HuH-7 (cell line): Measurements from ENCODE around the gene IL22RA1.
A peak's percentile ranks its signal among the peaks of the same experiment; 100 is the strongest.

ENCODE experiments used
- DNase-seq: peaks from one replicate; pipeline ENCODE4 v3.0.0; 2011; ENCODE audit warnings: low spot score

The IL22RA1 gene

GRCh38 chr1:24097663-24098062, 45.3 kb downstream of the IL22RA1 start:
- DNase-seq, result no peak

DNA sequence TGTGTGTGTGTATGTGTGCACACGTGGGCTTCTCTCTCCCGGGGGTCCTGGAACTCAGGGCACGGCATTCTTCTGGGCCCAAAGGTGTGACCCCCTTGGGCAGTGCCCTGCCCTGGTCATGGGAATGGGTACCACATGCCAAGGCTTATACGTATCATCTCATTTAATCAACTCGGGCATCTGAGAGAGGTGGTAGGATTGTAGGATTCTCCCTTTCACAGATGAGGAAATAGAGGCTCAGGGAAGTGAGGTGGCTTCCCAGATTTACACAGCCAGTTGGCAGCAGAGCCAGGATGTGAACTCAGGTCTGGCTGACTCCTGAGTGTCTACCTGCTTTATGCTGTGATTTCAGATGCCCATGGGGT, 46.2 kb downstream of the IL22RA1 start:
- DNase-seq, result no peak

GRCh38 chr1:24096009-24096738, 46.8 kb downstream of the IL22RA1 start:
- no peak for DNase-seq

GRCh38 chr1:24095140-24095859, 47.6 kb downstream of the IL22RA1 start:
- no peak for DNase-seq

DNA sequence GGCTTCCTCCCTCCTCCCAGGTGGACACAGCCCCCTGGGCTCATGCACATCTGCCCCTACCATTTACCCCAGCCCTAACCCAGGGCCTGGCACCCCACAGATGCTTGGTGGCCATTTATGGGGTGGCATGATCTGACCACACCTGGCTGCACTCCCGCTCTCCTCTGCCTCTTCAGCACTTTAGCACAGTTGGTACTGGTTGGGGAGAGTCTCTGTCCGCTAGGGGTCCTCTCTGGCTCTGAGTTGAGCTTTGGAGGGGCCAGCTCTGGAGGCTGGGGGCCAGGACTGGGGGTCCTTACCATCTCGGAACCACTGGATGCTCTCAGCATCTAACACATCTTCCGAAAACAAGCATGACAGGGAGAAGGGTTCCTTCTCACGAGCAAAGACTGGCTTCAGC, 48.4 kb downstream of the IL22RA1 start:
- peak; percentile 37 for DNase-seq

GRCh38 chr1:24093732-24094131, 49.2 kb downstream of the IL22RA1 start:
- DNase-seq, result no peak

- no peak for DNase-seq
These were observed 50.0 kb downstream of the IL22RA1 start for GRCh38 chr1:24092979-24093378.

GRCh38 chr1:24091971-24092482, 50.9 kb downstream of the IL22RA1 start:
- no peak for DNase-seq

DNA sequence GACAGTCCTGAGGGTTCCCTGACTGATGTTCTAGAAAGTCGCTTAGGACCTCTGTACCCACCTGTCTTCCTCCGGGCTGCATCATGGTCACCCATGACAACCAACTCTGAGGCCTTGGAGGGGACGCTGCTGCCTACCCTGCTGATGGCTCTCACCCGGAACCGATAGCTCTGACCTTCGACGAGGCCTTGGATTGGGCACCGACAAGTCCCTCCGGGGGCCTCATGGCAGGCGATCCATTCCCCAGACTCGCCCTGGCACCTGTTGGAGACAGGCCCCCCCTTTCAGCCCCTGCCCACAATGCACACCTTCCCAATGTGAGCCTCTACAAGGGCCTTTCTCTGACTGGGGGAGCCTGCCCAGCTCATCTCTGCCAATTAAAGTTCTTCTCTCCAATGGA, 52.2 kb downstream of the IL22RA1 start:
- DNase-seq, result no peak

DNA sequence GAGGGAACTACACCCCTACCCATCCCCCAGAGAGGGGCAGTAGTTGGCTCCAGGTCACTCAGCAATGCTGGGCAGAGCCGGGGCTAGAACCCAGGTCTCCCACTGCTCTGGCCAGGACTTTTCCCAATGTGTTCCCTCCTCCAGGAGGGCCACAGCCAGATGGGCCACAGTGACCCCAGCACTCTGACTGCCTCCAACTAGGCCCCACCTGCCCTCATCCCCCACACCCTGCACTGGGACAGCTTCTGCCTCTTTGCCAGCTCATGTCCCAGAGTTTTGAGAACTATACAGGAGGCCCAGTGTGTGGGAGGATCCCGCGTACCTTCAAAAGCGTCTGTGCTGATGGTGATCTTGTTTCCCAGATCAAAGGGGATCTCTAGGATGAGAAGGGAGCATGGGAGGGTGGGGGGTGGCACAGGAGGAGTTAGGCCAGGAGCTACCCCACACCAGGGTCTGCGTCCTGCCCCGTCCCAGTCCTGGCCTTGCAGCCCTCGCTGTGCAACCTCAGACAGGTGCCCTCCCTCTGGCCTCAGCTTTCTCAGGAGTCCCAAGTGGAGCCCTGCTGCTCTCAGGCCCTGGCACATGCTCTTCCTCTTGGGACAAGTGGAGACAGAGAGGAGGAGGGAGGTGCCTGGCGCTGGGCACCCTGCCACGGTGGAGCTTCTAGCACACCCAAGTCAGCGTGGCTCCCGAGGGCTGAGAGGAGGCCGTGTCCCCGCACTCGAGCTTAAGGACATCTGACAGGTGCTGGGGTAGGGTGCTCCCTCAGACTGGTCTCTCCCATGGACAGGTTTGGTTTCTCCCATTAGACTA, 53.0 kb downstream of the IL22RA1 start:
- DNase-seq, result no peak

- no peak for DNase-seq
These were observed 53.8 kb downstream of the IL22RA1 start for GRCh38 chr1:24089027-24089742.

GRCh38 chr1:24086466-24086865, 56.5 kb downstream of the IL22RA1 start:
- DNase-seq, result no peak

DNA sequence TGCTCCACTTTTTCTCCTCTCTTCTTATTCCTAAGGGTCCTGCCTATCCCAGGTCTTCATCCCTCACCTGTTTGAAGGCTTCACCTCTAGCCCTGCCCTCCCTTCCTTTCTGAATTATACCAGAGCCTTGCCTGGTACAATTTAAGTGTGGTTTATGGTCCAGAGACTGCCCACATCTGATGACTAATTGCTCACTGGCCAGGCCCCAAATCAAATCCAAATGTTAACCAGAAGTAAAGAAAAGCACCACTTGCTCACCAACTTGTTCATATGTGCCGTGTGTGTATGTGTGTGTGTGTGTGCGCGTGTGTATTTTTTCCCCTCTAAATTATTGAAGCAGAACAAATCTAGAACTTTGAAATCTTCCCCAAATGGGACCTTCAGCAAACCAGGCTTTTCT, 57.4 kb downstream of the IL22RA1 start:
- DNase-seq, result no peak

DNA sequence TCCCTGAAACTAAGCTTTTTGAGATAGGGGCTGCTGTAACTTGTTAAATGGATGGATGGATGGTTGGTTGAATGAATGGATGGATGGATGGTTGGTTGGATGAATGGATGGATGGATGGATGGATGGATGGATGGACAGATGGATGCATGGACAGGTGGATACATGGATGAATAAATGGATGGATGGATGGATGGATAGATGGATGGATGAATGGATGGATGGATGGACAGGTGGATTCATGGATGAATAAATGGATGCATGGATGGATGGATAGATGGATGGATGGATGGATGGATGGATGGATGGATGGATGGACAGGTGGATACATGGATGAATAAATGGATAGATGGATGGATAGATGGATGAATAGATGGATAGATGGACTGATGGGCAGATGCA, 57.9 kb downstream of the IL22RA1 start:
- no peak for DNase-seq

DNA sequence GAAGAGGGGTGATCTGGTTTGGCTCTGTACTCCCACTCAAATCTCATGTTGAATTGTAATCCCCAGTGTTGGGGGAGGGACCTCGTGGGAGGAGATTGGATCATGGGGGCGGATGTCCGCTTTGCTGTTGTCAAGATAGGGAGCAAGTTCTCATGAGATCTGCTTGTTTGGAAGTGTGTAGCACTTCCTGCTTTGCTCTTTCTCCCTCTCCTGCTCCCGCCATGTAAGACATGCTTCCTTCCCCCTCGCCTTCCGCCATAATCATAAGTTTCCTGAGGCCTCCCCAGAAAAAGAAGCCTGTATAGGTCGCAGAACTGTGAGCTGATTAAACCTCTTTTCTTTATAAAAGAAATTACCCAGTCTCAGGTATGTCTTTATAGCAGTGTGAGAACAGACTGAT, 58.9 kb downstream of the IL22RA1 start:
- no peak for DNase-seq

DNA sequence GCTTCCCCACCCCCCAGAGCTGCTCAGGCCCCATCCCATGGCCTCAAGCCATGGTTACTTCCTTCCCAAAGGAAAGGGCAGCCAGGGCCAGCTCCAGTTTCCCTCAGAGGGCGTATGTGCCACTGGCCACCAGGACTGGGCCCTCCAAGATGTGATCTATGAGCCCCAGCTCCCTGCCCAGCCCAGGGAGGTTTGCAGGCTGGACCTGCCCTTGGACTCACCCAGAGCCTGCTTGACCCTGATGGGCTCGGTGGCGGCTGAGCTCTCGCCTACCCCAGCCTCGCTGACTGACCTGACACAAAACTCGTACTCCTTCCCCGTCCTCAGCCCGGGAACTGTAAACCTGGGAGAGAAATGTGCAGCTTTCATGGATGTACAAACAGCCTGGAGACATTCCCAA, 60.6 kb downstream of the IL22RA1 start:
- DNase-seq, result no peak

- no peak for DNase-seq
These were observed 61.8 kb downstream of the IL22RA1 start for GRCh38 chr1:24081190-24081589.

DNA sequence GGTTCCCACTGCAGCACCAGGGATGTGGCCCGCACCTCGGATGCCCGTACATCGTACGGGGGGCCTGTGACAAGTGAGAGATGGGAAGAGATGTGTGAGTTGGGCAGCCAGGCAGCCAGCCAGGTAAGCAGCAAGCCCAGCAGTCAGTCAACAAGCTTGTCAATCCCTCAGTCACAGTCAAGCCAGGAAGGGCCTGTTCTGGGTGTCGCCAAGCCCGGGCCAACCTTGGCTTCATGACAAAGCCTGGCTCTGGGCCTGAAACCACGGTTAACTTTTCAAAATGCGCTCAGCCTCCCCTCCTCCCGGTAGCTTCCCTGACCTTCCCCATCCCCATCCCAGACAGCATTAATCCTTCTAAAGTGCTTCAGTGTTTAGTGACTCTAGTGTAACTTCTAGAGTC, 62.8 kb downstream of the IL22RA1 start:
- no peak for DNase-seq

DNA sequence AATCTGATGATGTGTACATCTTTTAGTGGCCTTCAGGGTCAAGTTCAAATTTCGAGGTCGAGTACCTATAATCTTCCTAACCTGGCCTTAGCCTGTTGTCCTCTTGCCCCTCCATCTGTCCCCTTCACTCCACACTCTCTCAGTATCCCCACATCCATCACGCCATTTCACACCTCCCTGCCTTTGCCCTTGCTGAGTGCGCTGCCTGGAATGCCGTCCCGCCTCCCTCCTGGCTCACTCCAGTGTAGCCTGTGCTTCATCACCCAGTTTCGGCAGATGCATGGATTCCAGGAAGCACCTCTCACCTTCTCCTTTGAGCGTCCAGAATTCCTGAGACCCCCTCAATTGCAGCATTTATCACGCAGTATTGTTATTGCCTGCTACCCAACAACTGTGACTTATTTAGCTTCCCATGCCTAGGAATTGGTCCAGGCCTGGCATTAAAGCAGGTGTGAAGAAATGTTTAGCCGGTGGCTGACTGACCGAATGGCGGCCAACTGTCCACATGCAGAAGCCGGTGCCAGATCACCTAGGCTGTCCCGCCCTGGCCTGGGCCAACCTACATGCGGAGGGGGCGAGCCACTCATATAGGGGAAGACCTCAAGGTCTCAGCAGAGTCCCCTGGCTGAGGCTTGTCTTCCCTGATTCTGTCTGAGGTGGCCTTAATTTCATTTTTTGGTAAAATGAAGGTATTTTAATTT, 65.5 kb downstream of the IL22RA1 start:
- DNase-seq, result no peak

DNA sequence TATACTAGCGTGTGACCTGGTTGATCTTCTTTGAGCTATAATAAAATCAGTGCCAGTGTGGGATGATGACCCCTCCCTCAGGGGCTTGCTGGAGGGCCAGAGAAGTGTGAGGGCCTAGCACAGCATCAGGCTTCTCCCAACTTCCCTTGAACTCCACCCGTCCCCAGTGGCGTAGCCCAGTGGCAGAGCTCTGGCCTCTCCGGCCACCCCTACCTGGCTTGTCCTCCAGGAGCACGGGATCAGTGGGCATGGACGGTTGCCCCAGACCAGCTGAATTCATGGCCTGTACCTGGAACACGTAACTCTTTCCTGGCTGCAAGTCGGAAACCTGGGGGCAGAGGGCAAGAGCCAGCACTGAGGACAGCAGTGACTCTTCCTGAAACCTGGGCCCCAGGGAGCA, 67.0 kb downstream of the IL22RA1 start:
- DNase-seq, result no peak

- no peak for DNase-seq
These were observed 67.4 kb downstream of the IL22RA1 start for GRCh38 chr1:24075590-24075854.
